Measurements from ENCODE around the gene ACP3.
"Not testable (repeated sequence)": the region's sequence is repeated elsewhere in the genome, so short reads cannot be mapped to it uniquely, and the experiment has no call there.

Gene ACP3

DNA sequence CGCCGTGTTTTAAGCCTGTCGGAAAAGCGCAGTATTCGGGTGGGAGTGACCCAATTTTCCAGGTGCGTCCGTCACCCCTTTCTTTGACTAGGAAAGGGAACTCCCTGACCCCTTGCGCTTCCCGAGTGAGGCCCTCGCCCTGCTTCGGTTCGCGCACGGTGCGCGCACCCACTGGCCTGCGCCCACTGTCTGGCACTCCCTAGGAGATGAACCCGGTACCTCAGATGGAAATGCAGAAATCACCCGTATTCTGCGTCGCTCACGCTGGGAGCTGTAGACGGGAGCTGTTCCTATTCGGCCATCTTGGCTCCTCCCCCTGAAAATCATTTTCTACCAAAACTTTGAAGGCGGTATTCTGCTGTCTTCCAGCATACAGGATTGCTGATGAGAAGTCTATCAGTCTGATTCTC is 59.7 kb downstream of the ACP3 start:
- DNase-seq = not testable (repeated sequence)

DNA sequence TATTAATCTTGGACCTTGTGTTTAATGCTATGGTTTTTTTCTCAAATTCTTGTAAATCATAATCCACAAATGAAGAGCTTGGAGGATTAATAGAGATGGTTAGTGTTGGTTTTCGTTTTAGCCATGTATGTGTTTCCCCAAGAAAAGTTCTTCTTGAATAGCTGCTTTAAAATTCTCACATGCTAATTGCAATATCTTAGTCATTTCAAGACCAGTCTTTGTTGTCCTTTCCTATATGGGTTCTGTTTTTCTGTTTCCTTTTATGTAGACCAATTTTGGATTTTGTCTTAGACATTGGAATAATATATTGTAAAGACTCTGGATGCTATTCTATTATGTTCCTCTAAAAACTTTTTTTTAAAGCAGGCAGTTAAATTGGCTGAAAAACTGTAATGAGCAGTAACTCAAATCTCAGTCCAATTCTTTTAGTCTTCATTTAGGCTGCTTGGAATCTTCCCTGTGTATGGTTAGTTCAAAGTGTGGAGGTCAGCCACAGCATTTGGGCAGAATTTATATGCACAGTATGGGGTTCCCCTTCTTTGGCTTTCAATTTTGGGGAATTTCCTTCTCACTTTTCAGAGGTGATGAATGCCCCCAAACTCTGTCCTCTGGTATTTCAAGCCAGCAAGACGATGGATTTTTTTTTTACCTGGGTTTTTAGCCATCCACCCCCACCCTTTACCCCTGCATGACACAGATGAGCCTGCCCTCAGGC is 61.0 kb downstream of the ACP3 start:
- no peak for DNase-seq

DNA sequence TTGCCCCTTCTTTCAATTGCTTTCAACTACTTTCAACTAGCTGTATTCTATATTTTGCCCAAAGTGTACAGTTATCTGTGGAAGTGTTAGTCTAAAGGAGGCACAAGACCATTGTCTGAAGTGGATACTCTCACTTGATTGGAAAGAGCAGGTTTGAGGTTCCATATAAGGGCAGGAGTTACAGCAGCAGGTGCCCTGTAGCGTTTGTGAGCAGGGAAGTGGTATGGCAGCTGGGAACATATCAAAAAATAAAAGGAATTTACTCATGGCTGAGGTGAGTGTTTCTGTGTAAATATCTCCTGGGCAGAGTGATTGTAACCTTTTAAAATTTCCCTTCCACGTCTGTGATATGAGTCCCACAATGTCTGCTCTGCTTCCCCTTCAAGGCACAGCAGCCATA is 61.6 kb downstream of the ACP3 start:
- peak; percentile 62 for DNase-seq

DNA sequence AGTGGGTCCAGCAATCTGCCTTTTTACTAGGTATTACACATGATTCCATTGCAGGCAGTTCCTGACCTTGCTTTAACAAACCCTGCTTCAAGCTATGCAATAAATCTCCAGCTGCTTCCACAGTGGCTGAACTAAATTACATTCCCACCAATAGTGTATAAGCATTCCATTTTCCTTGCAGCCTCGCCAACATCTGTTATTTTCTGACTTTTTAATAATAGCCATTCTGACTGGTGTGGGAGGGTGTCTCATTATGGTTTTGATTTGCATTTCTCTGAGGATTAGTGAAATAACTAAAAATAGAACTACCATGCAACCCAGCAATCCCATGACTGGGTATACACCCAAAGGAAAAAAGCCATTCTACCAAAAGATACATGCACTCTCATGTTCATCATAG is 63.7 kb downstream of the ACP3 start:
- no peak for DNase-seq

DNA sequence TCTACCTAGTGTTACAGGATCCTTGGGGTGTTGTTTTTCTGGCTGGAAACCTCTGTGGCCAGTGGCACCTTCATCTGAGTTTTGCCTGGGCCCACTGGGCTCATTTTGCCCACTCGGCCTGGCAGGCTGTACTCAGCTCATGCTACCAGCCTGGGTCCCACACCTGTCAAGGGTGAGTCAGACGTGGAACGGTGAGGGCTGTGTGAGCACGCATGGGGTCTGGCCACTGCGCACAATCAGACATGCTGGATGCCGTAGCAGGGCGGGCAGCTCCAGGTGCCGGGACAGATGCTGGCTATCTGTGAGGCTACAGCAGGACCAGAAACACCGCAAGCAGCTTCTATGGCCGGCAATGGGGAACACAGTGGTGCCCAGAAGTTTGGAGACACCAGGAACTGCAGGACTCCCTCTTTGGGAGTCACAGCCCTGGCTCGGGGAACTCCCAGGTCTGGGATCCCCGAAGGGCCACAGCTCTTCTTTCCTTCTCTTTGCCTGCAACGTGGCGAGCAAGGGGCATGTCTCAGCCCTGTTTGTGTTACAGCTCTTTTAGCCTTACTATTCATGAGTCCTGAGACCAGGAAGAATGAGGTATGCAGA is 64.2 kb downstream of the ACP3 start:
- no peak for DNase-seq

DNA sequence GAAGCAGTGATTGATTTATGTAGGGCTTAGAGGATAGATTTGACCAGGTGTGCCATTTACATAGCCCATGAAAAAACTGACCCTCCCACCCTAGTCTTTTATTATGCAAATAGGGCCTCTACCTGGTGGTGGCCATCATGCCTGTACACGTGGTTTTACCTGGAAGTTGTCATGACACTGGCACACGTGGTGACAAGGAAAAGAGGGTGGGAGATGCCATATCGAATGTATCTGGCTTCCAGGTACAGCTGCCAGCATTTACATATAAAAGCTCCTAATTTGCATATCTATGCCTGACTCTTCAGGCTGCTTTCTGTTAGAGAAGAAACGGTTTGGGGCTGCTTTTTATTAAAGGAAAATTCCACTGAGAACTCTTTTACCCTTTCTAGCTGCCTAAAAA is 65.1 kb downstream of the ACP3 start:
- no peak for DNase-seq

DNA sequence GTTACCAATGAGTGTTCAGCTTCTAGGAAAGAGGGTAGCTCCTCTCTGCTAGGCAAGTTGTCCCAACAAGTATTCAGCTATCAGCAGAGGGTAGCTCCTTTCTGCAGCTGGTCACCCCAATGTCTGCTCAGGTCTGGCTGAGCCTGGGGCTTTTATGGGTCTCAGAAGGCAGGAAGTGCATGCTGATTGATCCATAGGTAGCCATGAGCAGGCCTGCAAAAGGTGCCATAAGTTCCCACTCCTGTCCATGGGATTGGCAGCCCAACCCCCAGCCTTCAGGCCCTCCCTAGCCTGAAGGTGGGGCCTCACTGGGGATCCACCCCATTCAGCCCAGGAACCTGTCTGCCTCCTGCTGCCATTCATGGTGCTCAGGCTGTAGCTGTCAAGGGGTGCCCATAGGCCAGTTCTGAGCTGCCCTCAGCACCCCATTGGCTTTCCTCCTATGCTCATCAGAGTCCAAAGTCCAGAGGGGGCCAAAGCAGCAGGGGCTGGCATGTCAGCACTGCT is 65.5 kb downstream of the ACP3 start:
- no peak for DNase-seq

DNA sequence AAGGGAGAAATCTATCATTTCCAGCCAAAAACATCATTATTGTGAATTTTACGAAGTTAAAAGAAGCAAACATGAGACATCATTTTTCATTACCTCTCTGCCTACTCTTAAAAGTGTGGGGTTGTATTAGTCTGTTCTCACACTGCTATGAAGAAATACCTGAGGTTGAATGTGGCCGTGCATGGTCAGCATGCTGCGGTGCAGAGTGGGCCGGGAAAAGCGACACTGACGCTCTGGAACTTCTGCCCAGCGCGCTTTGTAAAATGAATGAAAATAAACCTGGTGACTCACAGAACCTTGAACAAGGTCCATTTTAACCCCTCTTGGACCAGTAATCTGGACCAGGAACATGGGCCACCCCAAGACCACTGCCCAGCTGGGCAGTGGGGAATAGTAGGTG is 69.1 kb downstream of the ACP3 start:
- DNase-seq = no peak

DNA sequence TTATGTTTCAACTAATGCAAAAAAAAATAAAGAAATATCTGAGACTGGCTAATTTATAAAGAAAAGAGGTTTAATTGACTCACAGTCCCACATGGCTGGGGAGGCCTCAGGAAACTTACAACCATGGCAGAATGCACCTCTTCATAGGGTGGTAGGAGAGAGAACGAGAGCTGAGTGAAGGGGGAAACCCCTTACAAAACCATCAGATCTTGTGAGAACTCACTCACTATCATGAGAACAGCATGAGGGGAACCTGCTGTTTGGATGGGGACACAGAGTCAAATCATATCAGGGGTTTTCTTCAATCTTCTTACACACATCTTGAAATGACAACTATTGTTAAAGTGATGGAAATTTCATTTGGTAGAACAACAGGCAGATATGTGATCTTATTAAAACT is 75.5 kb downstream of the ACP3 start:
- DNase-seq = not testable (repeated sequence)

DNA sequence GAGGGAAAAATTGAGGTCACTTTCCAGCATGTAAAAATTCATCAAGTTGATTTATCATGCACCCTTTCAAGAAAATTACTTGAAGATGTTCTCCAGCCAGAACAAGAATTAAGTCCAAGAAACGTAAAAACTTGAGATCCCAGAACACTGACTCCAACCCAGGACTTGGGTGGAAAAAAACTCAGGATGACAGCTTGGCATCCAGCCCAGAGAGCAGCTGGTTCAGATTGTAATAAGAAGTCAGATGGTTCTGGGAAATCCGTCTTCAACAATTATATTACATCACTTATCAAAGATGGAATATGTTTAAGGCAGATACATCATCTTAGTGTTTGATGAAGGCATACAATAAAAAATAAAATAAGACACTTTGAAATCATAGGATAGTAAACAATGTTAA is 77.1 kb downstream of the ACP3 start:
- peak; percentile 8 for DNase-seq

DNA sequence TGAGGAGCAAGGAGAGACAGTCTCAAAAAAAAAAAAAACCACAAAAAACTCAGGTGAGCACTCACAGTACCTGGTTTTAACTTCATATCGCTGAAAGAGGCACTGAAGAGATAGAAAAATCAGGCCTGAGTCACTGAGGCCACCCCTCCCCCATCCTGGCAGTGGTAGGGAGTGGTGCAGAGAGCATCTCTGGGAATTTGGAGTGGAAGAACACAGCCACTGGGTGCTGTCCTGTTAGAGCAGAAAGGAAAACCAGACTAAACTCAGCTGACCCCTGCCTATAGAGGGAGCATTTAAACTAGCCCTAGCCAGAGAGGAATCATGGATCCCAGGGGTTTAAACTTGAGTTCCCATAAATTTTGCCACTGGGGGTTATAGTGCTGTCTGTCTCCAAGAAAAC is 77.9 kb downstream of the ACP3 start:
- DNase-seq = no peak

DNA sequence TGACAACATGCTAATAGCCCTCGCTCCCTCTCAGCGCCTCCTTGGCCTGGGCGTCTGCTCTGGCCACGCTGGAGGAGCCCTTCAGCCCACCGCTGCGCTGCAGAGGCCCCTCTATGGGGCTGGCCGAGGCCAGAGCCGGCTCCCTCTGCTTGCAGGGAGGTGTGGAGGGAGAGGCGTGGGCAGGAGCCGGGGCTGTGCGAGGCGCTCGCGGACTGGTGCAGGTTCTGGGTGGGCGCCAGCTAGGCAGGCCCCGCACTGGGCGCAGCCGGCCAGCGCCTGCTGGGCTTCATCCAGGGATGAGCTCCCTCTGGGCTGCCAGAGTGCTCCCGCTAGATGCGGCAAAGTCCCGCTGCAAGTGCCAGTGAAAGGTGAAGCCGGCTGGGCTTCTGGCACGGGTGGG is 79.0 kb downstream of the ACP3 start:
- no peak for DNase-seq

DNA sequence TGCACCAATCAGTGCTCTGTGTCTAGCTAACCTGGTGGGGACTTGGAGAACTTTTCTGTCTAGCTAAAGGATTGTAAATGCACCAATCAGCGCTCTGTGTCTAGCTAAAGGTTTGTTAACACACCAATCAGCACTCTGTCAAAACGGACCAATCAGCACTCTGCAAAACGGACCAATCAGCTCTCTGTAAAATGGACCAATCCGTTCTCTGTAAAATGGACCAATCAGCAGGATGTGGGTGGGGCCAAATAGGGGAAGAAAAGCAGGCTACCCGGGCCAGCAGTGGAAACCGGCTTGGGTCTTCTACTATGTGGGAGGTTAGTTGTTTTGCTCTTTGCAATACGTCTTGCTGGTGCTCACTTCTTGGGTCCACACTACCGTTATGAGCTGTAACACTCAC is 79.6 kb downstream of the ACP3 start:
- not testable (repeated sequence) for DNase-seq

DNA sequence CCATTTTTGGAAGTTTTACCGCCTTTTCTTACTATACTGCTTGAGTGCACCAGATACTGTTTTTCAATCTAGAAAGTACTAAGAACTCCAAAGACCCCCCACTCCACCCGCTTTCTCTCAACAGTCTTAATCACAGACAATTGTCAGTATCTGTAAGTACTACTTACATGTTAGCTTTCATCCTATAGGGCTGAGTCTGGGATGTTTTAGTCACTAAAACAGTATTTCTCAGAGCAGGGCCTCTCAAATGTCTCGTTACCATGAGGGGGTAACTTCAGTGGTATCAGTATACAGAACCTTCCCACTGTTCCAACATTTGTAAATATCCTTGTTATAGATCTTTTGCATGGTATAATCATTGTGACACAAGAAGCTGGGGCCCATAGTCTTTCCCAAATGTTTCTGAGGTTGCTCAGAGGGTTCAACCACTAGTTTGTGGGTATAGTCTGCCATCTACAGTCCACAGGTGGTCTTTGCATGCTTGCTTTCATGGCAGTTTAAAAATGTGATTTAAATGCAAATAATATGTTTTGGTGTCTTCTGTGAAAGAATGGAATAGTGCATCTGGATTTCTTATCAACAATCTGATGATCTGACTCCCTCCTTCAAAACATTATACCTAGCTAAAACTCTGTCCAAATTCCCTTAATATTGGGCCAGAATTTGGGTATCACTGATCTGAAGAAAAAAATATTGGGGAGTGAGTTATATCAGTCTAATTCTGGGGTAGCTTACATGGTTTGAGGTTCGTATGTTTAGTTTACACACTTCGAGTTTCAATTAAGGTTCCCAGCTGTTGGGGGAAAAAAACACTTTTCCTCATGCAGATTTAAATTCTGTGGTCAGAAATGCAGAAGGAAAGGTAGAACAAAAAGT is 82.1 kb downstream of the ACP3 start:
- peak; percentile 51 for DNase-seq

DNA sequence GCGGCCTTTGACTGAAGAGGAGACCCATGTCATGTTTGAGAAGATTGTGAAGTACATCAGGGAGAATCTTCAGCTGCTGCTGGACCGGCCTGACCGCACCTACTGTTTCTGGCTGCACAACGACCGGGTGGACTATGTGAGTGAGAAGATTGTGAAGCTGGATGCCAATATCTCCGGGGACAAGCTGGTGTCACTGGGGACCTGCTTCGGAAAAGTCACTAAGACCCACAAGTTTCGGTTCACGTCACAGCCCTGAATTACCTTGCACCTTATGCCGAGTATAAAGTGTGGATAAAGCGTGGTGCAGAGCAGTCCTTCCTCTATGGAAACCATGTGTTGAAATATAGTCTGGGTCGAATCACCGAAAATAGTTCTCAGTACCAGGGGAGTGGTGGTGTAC is 84.0 kb downstream of the ACP3 start:
- no peak for DNase-seq

DNA sequence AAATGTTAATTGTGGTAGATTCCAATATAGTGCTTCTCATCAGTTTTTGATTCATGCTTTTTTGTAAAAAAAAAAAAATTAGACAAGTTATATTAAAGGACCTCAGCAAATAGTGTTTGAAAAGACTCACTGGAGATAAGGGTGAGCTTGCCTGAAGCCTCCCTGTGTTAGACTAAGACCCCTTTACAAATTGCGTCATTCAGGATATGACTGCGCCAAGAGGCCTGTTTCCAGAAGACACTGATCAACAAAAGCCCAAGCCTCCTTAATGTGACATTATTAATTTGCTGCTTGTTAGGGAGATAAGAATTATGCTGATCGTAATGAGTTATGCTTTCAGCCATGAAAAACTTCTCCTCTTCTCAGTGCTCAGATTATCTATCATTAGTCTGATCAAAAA is 87.1 kb downstream of the ACP3 start:
- DNase-seq = no peak

DNA sequence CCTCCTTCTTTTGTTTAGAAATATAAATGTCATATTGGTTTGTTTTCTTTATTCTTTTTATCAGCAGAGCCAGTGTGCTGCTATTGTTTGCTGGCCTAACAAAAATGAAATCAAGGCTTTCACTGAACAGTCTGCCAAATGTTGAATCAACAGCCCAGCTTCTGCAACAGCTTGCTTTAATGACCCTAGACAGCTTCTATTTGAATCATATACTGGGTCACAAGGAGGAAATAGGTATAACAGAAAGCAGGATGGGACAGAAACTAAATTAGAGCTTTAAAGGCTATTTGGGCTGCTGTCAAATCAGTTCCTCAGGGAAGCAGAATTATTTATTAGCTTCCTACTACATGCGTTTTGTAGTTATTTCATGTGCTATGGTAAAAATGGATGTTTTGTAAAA is 88.0 kb downstream of the ACP3 start:
- DNase-seq = no peak

DNA sequence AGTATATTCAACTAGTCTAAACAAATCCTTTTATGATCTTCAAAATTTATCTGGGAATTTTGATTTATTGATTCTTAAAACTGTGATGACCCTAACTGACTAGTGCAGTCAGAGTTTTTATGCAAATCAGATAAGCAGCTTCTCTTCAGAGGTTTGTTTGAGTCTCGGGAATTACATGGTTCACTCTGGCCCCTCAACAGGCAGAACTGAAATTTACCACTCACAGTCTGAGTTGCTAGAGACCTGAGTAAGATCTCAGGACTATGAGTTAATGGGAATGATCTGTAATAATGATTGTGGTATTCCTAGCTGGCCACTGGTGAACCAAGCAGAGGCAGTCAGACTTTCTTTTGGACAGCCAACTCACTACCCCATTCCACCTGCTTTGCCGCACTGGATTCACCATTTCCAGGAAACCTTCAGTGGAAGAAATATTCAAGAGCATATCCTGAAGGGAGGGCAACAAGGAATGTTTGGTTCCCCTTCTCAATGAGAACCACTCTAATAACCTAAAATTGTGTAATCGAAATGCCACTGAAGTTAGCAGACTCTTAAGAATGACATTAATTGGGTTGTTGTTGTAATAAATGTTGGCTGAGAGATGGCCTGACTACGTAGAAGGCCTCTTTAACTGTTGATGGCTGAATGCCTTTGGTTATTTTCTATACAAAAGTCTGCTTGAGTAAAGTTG is 88.5 kb downstream of the ACP3 start:
- DNase-seq = no peak

DNA sequence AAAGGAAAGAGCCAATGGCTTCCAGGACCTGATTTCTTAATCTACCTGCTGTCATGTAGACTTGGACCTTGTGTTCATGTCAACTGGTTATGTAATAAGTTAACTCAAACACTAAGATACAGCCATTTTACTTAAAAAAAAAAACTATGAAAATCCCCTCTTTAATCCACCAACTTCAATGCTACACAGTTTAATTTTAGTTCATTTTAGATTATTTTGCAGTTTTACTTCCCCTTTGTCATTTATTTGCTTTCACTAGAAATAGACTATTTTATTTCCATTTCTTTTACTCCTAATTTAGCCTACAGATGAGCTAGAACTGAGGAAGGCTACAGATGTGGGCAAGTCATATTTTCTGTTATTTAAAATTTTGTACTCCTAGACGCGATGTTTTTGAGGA is 89.4 kb downstream of the ACP3 start:
- no peak for DNase-seq

DNA sequence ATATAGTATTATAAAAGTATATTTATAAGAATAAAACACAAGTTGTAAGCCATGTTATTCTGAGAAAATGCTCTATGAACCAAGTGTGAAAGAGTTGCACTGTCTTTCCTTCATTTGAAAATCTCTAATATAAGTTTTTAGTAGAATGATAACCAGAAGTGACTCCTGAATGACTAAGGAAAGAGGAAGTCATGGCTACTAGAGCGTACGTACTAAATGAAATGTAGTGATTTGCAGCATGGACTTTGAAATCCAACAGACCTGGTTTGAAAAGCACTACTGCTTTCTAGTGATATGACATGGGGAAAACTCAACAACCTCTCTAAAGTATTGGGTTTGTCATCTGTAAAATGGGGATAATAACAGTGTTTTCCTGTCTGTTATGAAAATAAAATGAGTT is 89.8 kb downstream of the ACP3 start:
- DNase-seq = no peak
